GM18867 (cell line): ENCODE data around the gene CLOCK.

Experiments
- ATAC-seq: cut with Tn5 transposase; IDR thresholded peaks from one replicate; pipeline ENCODE4 v1.9.1; 2021; ENCODE audit warnings: mild to moderate bottlenecking, moderate library complexity; ENCODE audit not compliant: unreplicated experiment

The CLOCK gene

DNA sequence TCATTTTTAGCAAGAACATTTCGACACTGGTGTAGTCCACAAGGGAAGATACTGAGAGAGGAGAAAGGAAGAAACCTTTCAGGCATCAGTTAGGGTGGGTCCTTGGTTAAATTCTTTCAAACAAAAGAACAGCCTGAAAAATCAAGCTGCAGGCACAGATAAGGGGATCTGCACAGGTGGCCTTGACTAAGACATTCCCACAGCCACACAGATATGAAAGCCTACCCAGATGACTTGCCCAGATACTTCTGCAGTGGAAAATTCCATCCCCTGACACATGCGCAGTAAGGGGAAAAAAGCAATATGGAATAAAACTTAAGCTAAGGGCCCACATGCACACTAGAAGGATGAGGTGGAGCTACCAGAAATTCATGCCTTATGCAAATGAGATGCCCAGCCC, 159.9 kb downstream of the CLOCK start:
- no peak for ATAC-seq

GRCh38 chr4:55386073-55386472, 160.6 kb downstream of the CLOCK start:
- ATAC-seq: peak; percentile 79

GRCh38 chr4:55385201-55385649, 161.5 kb downstream of the CLOCK start:
- ATAC-seq: no peak

DNA sequence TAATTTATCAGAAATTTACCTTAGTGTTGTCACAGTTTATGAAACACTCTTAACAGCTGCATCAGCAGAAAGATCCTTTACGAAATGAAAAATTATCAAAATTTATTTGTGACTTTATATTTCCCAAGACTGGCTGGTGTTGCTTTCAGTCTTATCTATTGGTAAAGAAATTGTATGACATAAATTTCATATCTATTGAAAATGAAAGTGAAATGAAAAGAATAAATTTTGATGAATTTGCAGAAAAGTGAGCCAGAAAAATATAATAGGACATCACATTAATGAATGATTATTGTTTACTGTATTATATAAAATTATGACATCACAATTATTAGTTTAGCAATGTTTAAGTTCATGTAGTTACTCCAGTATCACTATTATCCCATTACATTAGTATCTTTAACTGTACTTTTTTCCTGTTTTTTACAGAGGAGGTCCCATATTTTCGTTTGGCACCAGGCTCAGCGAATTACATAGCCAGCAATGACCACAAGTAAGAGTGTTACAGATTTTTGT, 164.2 kb downstream of the CLOCK start:
- ATAC-seq: no peak

DNA sequence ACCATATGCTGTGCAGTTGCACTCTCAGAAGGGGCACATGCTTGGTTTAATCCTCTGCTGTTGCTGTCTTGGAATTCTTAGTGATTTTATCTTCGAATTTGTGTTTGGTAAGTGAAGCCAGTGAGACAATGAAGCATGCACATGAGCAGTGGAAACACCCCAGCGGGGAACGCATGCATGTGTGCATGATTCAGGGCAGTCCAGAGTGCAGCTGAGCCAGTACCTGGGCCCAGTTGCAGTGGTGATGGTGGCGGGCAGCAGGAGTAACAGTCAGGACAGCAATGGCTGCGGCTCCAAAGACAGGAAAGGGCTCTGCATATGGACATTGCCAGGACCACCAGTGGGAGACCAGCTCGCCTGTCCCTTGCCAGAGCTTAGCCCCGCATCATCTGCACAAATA, 165.2 kb downstream of the CLOCK start:
- ATAC-seq: no peak

GRCh38 chr4:55380576-55380975, 166.1 kb downstream of the CLOCK start:
- ATAC-seq: no peak

DNA sequence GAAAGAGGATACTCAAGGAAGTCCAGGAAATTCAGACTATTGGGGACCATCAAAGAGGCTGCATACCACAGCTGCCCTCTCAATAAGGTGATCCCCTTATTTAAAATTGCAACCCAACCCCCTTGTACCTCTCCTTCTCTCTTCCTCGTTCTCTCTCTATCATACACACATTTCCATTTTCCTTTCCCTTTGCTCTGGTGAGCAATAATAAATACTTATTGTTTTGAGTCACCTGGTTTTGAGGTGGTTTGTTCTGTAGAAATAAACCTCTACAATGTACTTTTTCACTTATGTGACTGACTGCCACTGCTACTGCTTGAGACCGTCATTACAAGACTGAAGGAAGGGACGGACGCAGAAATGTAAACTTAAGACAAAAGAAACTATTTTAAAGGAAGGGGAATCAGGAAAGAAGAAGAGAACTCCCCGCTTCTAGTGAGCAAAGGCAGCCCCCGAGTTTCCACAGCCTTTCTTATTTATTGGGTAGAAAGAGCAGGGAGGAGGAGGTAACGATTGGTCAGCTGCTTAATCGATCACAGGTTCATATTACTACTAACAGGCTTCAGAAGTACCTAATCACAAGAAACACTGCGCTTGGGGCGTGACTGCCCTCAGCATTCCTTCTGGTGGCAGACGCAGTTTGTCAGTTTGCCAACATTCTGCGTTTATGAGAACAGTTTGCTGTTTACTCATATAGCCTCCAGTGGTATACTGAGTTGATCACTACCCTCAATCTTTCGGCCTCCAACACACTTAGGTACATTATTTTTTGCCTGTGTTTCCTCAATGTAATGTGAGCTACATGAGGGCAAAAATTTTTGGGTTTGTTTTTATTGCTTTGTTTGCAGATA, 167.9 kb downstream of the CLOCK start:
- no peak for ATAC-seq
